Measurements from ENCODE around the gene L3MBTL4. TPM values are rescaled to one million over a fixed set of nuclear protein-coding genes. Genes with fewer than 3 reads are reported as not detected.

The L3MBTL4 gene
- total RNA-seq, 6 experiments from 2014 or later = 8.2 to 16.0 (median 11.3) TPM

DNA sequence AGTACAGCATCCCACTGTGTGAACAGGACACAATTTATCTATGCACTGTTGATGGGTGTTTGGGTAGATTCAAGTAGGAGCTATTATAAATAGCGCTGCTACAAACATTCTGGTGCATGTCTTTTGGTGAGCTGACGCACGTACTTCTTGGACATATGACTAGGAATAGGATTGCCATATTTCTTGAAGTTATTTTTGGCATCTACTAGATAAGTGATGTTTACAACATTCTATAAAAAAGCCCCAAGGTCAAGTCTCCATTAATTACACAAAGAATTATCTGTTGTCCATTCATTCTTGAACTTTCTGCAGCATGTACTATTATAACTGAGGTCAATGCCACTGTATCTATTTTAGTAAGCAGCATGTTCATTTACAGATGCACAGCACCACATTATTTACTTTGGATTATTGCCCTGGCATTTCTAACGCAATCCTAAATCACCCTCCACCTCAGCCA lies 293.9 kb downstream of the L3MBTL4 start:
- 44% methylated on average over 4 of the region's 4 CpGs for WGBS (ENCODE audit: insufficient coverage, low coverage, low lambda C conversion rate, missing lambda C conversion rate)
- H3K27me3 ChIP-seq = no peaks in the 10 kb centered on the region
- intact Hi-C loops (cut with DNase I) = no loop called here
- no peak overlapping the region for H3K27ac ChIP-seq
- peaks cover 0 to 11% (median 4%) of the 10 kb centered on the region in 4 donors for H3K4me1 ChIP-seq
- H3K4me3 ChIP-seq = no peak overlapping the region
- TF ChIP-seq, protein P1, sequence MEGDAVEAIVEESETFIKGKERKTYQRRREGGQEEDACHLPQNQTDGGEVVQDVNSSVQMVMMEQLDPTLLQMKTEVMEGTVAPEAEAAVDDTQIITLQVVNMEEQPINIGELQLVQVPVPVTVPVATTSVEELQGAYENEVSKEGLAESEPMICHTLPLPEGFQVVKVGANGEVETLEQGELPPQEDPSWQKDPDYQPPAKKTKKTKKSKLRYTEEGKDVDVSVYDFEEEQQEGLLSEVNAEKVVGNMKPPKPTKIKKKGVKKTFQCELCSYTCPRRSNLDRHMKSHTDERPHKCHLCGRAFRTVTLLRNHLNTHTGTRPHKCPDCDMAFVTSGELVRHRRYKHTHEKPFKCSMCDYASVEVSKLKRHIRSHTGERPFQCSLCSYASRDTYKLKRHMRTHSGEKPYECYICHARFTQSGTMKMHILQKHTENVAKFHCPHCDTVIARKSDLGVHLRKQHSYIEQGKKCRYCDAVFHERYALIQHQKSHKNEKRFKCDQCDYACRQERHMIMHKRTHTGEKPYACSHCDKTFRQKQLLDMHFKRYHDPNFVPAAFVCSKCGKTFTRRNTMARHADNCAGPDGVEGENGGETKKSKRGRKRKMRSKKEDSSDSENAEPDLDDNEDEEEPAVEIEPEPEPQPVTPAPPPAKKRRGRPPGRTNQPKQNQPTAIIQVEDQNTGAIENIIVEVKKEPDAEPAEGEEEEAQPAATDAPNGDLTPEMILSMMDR (IDR thresholded peaks at IDR 0.05) = no peak
- TF ChIP-seq POLR2A (IDR thresholded peaks at IDR 0.05) = no peak
- no peaks in the 10 kb centered on the region for H3K9me3 ChIP-seq
- ATAC-seq = peak; percentile 91 to 96 (median 92)
- no peak for DNase-seq
- no peaks in the 10 kb centered on the region for H3K36me3 ChIP-seq

DNA sequence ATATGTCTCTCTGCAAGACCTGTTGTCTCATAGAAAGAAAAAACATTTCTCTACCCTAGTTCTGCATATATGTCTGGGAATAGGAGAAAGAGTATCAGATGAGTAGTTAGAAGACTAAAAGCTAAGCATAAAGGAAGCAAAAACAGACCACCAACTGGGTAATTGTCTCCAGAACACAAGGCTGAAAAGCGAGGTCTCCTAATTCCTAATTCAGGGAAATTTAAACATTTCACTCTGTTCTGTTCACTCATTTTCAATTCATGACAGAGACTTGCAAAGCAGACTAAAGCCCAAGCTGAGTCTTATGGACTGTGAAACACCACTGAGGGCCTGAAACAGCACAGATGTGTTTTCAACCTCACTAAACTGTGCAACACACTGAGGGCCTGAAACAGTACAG lies 294.9 kb downstream of the L3MBTL4 start:
- Histone ChIP-seq H3K27ac (no peak overlapping the region), H3K27me3 (no peaks in the 10 kb centered on the region), H3K9me3 (no peaks in the 10 kb centered on the region), H3K4me3 (no peak overlapping the region), H3K4me1 (peaks cover 0 to 11% (median 4%) of the 10 kb centered on the region in 4 donors), H3K36me3 (no peaks in the 10 kb centered on the region)
- no peak for TF ChIP-seq POLR2A (IDR thresholded peaks at IDR 0.05)
- TF ChIP-seq, protein P1 (IDR thresholded peaks at IDR 0.05) = no peak
- ATAC-seq (no peak), DNase-seq (no peak)
- intact Hi-C loops (cut with DNase I) = no loop called here
- WGBS (ENCODE audit: insufficient coverage, low coverage, low lambda C conversion rate, missing lambda C conversion rate) = 92% methylated on average over 1 of the region's 1 CpG

DNA sequence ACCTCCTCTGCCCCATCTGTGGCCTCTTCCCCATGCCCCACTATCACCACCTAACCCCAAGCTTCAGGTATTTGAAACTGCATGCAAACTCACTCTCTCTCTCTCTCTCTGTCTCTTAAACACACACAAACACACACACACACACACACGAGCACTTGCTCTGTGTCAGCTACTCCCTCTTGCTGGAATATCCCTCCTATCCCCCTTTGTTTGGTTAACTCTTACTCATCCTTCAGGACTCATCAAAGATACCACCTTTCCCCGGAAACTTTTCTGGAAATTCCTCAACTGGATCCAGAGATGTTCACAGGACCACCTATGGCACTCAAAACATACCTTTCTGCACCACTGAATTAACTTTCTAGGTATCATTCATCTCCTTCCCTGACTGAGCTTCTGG lies 296.6 kb downstream of the L3MBTL4 start:
- 61% methylated on average over 2 of the region's 2 CpGs for WGBS (ENCODE audit: insufficient coverage, low coverage, low lambda C conversion rate, missing lambda C conversion rate)
- Histone ChIP-seq H3K36me3 (no peaks in the 10 kb centered on the region), H3K4me3 (no peak overlapping the region), H3K9me3 (no peaks in the 10 kb centered on the region), H3K4me1 (peaks cover 0 to 19% (median 4%) of the 10 kb centered on the region in 4 donors), H3K27me3 (no peaks in the 10 kb centered on the region), H3K27ac (no peak overlapping the region)
- TF ChIP-seq, protein P1 (IDR thresholded peaks at IDR 0.05) = no peak
- no peak for TF ChIP-seq POLR2A (IDR thresholded peaks at IDR 0.05)
- ATAC-seq = no peak
- DNase-seq = no peak
- intact Hi-C loops (cut with DNase I) = no loop called here

DNA sequence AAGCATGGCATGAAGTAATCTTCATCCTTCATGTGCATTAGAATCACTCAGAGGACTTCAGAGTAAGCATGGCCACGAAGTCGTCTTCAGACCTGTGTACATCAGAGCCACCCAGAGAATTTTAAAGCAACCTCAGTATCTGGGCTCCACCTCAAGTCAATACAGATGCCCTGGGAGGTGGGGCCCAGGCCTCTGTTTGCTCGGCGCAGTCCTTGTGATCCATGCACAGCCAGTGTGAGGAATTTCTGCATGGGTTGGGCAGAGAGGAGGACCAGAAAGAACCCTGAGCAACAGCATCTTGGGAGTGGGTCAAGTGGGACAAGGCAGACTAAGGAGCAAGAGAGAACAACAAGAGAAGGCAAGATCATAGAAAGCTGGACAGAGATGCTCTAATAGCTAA lies 299.0 kb downstream of the L3MBTL4 start:
- Histone ChIP-seq H3K9me3 (no peaks in the 10 kb centered on the region), H3K4me3 (no peak overlapping the region), H3K27ac (no peak overlapping the region), H3K36me3 (no peaks in the 10 kb centered on the region), H3K4me1 (peaks cover 0 to 12% (median 3%) of the 10 kb centered on the region in 4 donors), H3K27me3 (no peaks in the 10 kb centered on the region)
- intact Hi-C loops (cut with DNase I) = no loop called here
- no peak for DNase-seq
- TF ChIP-seq, protein P1 (IDR thresholded peaks at IDR 0.05) = no peak
- TF ChIP-seq POLR2A (IDR thresholded peaks at IDR 0.05) = no peak
- ATAC-seq = no peak
- 96% methylated on average over 4 of the region's 4 CpGs for WGBS (ENCODE audit: insufficient coverage, low coverage, low lambda C conversion rate, missing lambda C conversion rate)

DNA sequence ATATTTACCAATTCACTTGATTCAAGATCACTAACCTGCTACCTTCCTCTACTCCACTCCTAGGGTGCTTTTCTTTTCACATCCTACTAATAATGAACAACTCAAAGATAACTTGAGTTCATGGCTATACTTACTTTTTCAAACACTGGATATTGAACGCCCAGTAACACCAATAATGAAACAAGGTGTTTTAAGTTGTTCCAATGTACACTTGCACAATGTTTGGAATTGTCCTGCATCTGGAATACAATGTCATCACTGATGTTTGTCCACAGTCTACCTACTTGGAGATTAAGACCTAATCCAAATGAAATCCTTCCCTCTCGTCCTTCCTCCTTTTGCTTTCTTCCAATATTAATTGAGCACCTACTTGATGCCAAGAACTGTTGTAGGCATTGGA lies 301.1 kb downstream of the L3MBTL4 start:
- Histone ChIP-seq H3K27me3 (no peaks in the 10 kb centered on the region), H3K27ac (peak overlapping the region in 1 of 3 donors; percentile 14), H3K9me3 (no peaks in the 10 kb centered on the region), H3K4me3 (no peak overlapping the region), H3K4me1 (peaks cover 0 to 21% (median 0%) of the 10 kb centered on the region in 4 donors), H3K36me3 (no peaks in the 10 kb centered on the region)
- 31% methylated on average over 2 of the region's 2 CpGs for WGBS (ENCODE audit: insufficient coverage, low coverage, low lambda C conversion rate, missing lambda C conversion rate)
- peak in 3 of 4 donors; percentile 7 to 62 (median 54) for ATAC-seq
- intact Hi-C loops (cut with DNase I) = no loop called here
- TF ChIP-seq, protein P1 (IDR thresholded peaks at IDR 0.05) = no peak
- no peak for TF ChIP-seq POLR2A (IDR thresholded peaks at IDR 0.05)
- no peak for DNase-seq
